HG03103 (cell line): Measurements from ENCODE around the gene FNDC1.

Experiments
- ATAC-seq: cut with Tn5 transposase; IDR thresholded peaks from one replicate; pipeline ENCODE4 v1.9.1; 2021; ENCODE audit warnings: low read depth; ENCODE audit not compliant: unreplicated experiment

The FNDC1 gene

DNA sequence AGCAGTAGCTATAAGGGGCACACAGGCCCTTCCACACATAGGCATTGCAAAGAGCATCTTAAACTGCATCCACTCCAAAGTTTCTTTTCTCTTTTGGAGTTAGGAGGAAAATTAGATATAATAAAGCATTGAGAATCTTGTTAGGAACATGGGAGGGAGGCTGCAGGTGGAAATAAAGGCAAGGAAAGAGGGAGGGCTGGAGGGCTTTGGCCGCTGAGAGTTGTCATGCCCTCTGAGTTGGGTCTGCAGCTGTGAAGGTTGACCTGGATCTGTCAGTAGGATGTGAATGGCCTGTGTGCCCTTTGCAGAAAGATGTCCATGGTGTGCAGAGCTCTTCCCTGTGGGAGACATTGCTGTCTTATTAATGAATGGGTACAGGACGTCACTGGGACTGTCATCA lies 134.0 kb downstream of the FNDC1 start:
- no peak for ATAC-seq

DNA sequence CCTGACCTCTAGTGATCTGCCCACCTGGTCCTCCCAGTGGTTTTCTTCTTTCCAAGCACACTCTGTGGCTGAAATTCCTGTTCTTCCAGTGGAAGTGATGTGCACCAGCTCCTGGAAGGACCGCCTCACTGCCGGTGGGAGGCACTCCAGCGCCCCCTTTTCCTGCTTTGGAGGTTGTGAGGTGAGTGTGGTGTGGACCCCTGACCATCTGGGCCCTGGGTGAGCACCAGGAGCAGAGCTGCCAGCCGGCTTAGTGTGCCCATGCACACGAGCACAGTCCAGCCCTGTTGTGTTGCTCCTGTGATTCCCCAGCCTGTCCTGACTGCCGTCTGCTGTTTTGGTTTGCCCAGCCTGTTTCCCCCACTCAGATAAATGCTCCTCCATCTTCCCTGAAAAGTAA lies 134.6 kb downstream of the FNDC1 start:
- no peak for ATAC-seq

DNA sequence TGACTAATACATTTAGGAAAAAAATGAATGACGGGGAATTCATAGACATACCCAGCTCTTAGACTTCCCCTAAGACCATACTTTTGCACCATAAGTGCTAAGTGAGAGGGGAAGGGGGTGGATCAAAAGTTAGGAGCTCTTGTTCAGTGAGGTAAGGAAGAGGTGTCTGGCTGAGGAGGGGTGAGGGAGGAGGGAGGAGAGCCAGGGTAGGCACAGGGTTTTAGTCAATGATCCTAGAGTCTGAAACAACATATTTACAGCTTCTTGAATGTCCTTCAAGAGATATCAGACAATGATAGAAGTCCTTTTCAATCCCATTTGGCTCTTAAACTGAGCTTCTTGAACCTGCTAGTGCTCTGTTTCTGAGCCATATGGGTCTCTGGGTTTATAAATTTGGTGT lies 135.4 kb downstream of the FNDC1 start:
- ATAC-seq, result no peak

DNA sequence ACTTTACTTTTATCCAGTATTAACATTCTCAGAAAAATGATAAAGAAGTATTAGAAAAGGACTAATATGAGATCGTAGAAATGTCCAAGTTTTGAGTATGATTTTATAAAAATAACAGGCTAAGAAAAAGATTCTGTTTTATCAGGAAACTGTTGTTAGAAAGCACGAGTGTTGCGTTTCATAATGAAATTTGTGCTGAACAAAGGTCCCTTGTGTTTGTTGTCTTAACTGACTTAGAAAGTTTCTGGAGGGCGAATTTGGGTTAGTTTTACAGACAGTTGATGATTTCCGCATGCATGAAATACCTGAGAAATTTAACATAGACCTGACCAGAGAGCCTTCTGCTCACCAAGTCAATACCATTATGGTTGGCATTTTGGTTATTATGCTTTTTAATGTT lies 136.0 kb downstream of the FNDC1 start:
- ATAC-seq, result no peak

DNA sequence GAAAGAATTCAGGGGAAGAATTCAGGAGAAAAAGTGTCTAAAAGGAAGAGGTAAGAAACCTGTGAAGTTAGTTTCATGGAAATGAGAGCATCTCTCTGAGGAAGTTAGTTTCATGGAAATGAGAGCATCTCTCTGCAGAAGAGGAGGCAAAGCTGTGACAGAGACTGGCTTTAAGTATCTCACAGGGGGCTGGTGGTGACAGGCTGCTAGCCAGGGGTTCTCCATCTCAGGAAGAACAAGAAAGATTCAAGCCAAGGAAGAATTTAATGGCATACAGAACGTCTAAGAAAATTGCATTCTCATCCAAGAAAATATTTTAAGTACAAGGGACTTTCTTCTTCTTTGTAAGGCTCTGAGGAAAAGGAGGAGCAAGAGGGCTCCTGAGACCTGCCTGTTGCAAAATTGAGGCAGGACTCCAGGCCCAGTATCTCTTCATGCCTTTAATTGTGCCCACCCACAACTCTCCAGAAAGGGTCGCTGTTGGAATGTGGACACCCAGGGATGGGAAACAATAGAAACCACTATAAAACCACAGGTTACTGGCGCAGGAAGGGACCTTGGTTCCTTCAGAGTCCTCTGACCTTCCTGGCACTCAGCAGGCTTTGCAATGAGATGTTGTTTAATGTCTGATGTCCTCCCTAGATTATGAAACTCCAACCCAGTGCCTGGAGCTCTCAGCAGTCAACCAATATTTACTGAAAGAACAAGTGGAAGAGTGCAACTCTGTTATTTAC lies 136.8 kb downstream of the FNDC1 start:
- ATAC-seq, result no peak

DNA sequence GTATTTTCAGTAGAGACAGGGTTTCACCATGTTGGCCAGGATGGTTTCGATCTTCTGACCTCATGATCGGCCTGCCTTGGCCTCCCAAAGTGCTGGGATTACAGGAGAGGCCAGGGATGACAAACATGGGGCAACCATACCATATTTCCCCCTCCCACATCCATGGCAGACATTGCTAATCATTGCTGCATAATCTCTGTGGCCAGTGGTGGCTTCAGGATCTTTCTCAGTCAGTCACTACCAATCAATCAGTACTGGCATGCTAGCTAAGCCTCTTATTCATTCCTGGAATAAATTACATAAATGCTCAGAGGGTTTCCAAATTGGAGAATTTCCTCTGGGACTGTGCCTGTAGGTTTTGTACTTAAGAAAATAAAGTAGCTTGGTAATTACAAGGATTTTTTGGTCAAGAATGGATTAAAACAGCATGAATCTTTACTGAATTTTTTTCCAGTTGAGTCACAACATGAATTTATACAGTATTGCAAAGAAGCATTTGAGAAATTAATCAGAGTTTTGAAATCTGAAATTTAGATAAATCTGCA lies 138.1 kb downstream of the FNDC1 start:
- no peak for ATAC-seq

DNA sequence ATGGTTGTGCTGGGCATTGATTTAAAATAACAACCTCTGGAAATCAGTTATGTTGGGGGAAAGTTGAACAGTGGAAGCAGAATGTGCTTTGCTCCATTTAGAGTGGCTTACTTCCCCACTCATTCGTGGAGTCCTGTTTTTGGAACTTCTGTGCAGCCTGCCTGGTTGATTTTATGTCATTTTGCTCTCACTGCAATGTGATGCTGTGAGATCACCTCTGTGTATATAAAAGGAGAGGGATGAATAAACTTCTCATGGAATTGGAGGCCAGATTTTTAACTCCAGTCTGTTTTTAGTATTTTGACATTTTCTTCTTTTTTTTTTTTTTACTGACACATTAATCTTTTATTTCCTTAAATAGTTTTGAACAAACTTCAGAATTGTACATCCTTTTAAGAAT lies 139.0 kb downstream of the FNDC1 start:
- no peak for ATAC-seq

DNA sequence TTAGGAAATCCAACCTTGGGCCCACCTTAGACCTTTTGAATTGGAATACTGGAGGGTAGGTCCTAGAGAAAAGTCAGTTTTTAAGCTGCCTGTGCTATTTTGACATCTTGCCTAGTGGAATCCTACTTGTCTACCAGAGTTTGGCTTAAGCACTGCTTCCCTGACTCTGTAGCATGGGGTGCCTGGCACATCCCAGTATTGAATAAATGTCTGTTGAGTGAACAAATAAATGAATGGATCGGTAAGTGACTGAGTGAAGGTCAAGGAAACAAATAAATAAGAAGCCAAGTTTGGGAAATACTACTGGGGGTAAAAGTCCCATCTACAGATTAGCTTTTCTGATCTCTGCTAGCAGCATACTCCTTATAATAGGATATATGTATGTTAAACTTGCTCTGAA lies 140.5 kb downstream of the FNDC1 start:
- ATAC-seq, result no peak

DNA sequence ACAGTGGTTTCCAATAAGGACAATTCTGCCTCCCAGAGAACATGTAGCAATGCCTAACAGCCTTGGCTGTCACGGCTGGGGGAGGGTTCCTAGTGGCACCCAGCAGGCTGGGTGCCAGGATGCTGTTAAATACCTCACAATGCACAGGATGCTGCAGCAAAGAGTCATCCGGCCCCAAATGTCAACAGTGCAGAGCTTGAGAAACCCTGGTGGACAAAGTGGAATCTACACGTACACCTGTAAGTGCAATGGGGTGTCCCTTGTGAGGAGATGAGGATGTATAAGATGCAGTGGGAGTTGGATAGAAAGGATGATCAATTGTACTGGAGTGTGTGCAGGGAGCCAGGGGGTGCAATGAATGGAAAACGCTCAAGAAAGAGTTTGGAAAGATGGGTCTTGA lies 142.4 kb downstream of the FNDC1 start:
- ATAC-seq, result no peak

DNA sequence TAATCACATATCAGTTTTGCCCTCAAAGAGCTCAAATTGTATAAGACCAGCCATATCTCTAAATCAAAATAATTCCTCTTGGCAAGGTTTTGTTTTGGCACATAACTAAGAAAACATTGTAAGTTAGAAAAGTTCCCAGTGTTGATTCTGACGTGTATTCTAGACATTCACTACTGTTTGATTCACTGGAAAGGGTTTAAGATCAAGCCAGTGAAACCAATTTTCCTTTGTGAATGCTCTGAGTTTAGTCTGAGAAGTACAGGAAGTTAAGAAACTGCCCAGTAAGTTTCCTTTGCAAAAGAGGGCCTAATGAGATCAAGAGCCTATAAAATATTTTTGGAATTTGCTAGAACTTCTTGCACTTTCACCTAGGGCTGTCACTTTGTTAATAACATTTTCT lies 143.0 kb downstream of the FNDC1 start:
- no peak for ATAC-seq

DNA sequence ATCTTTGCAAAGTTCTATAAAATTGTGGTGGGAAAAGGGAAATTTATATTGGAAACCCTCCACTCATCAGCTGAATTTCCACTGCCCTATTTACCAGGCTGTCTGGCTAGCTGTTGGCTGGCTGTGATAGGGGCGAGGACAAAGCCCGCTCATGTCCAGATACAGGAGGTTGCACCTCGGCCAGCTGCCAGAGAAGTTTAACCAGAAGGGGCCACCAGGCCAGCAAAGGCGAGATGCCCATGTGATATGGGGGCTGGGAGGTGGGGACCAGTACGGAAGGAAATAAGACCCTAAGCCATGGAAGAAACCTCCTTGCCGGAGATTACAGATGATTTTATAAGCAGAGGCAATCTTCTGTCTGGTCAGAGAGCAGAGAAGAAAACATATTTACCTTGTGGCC lies 143.8 kb downstream of the FNDC1 start:
- no peak for ATAC-seq

DNA sequence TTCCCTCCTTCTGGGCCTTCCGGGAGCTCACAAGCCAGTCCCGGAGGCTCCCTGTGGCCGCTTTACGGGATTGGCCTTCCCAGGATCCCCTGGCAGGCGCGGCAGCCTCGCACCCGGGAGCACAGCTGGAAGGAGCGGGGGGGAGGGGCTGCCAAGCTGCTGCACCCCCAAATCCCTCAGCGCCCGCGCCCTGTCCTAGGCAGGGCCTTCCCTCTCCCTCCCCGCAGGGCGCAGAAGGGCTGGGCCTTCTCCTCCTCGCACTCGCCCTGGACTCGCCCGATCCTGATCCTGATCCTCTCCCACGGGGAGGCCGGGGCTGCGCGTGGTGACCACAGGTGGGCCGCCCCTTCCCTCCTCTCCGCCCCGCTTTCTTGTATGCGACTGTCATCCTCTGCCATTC lies 146.4 kb downstream of the FNDC1 start:
- no peak for ATAC-seq

DNA sequence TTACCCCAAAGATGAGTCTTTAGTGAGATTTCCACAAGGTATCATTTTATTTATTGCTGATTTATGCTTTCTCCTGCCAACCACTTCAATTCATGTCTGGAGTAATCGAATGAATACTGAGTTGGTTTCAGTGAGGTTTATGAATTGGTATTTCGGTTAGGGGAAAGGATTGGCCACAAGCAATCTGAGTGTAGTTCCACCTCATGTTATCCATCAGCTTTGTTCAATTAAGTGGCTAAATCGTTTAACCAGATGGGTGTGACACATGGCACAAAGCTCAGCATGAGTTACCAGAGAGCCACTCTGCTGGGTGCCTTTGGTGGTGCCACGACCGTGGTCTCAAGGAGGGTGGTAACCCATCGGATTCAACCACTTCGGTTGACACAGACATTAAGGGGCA lies 148.2 kb downstream of the FNDC1 start:
- no peak for ATAC-seq

DNA sequence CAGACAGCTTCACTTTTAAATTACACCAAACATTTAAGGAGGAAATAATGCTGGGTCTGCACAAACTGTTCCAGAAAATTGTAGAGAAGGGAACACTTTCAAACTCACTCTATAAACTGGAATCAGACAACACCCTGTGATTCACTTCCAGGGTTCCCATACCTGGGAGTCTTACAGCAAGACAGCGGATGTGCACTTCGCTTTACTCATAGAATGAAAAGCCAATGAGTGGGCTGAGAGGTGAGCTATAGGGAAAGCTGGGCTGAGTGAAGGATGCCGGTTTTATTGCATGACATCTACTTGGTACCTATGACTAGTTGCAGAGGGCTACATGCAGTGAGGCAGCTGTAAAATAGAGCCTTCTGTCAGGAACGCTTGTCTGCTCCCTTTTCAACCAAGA lies 152.1 kb downstream of the FNDC1 start:
- no peak for ATAC-seq
